Limb (tissue), 2 donors: ENCODE data around the gene DRC1.

Experiments
- DNase-seq, 2 donors: peaks; one replicate each; pipeline ENCODE4 v3.0.0-alpha.2; 2016; ENCODE audit errors: extremely low spot score in 2 of 2

The DRC1 gene

GRCh38 chr2:26491563-26492167 lies 89.9 kb downstream of the DRC1 start:
- DNase-seq = no peak

GRCh38 chr2:26492749-26493515 lies 91.2 kb downstream of the DRC1 start:
- no peak for DNase-seq

GRCh38 chr2:26493566-26493965 lies 91.8 kb downstream of the DRC1 start:
- DNase-seq = no peak

- no peak for DNase-seq
These were observed 92.5 kb downstream of the DRC1 start for GRCh38 chr2:26494199-26494598.

GRCh38 chr2:26494891-26495290 lies 93.2 kb downstream of the DRC1 start:
- no peak for DNase-seq

GRCh38 chr2:26495705-26496297 lies 94.1 kb downstream of the DRC1 start:
- no peak for DNase-seq

- no peak for DNase-seq
These were observed 98.7 kb downstream of the DRC1 start for GRCh38 chr2:26500406-26500805.

GRCh38 chr2:26503231-26503880 lies 101.6 kb downstream of the DRC1 start:
- DNase-seq = peak; percentile 65 to 84

- no peak for DNase-seq
These were observed 102.3 kb downstream of the DRC1 start for GRCh38 chr2:26504002-26504401.

GRCh38 chr2:26506279-26506678 lies 104.6 kb downstream of the DRC1 start:
- no peak for DNase-seq
